Gastrocnemius medialis (tissue), 4 donors: ENCODE results near the gene RPS6KA2.

Experiments
- POLR2A ChIP-seq, 2 donors: fragments of 450-650 bp; IDR thresholded peaks; one replicate each; pipeline ENCODE4 v1.6.1; 2017; ENCODE audit warnings: antibody characterized with exemption in 2 of 2, mild to moderate bottlenecking in 2 of 2, moderate library complexity in 2 of 2
- TF ChIP-seq, protein P1 (sequence below), 5 experiments: fragments of 450-650 bp in 3 of 5; fragments of 200-600 bp in 2 of 5; sonication (generic) in 2 of 5; IDR thresholded peaks in 4 of 5; conservative IDR thresholded peaks in 1 of 5; 1 replicate in 4 of 5; 2 replicates in 1 of 5; pipeline ENCODE4 v1.5.1; 2016 to 2019; ENCODE audit warnings: antibody characterized with exemption in 5 of 5, mild to moderate bottlenecking in 3 of 5, moderate library complexity in 3 of 5

DNA sequence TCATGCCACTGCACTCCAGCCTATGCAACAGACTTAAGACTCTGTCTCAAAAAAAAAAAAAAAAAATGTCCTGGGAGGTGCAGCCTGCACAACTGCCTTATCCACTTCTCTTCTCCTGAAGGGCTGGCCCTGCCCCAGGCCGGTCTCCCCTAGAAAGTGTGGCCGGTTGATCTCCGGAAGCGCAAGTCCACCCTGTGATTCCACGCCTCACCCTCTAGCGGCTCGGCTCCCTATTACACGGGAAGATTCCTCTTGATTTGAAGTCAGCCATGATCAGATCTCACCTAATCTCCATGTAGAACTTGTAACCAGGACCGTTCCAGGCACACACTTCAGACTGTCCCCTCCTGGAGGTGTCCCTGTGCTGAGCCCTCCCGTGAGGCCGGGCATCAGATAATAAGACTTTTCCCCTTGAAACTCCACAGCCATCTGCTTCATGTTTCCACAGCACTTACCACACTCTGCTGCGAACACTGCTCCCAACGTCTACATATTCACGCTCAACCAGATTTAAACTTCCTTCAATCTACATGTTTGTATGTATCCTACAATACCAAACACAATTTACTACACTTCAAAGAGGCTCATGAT, 49.3 kb upstream of the RPS6KA2 start:
- TF ChIP-seq, protein P1, sequence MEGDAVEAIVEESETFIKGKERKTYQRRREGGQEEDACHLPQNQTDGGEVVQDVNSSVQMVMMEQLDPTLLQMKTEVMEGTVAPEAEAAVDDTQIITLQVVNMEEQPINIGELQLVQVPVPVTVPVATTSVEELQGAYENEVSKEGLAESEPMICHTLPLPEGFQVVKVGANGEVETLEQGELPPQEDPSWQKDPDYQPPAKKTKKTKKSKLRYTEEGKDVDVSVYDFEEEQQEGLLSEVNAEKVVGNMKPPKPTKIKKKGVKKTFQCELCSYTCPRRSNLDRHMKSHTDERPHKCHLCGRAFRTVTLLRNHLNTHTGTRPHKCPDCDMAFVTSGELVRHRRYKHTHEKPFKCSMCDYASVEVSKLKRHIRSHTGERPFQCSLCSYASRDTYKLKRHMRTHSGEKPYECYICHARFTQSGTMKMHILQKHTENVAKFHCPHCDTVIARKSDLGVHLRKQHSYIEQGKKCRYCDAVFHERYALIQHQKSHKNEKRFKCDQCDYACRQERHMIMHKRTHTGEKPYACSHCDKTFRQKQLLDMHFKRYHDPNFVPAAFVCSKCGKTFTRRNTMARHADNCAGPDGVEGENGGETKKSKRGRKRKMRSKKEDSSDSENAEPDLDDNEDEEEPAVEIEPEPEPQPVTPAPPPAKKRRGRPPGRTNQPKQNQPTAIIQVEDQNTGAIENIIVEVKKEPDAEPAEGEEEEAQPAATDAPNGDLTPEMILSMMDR (IDR thresholded peaks at IDR 0.05 in 4 of 5, conservative IDR thresholded peaks at IDR 0.05 in 1 of 5), result no peak
- no peak for TF ChIP-seq POLR2A (IDR thresholded peaks at IDR 0.05)
